GM18909 (cell line): Measurements from ENCODE around the gene TM7SF2.
A peak's percentile ranks its signal among the peaks of the same experiment; 100 is the strongest.
"Not testable (repeated sequence)": the region's sequence is repeated elsewhere in the genome, so short reads cannot be mapped to it uniquely, and the experiment has no call there.

Experiments used
- ATAC-seq: cut with Tn5 transposase; IDR thresholded peaks from one replicate; pipeline ENCODE4 v1.9.1; 2021; ENCODE audit warnings: mild to moderate bottlenecking; ENCODE audit not compliant: unreplicated experiment, poor library complexity

The TM7SF2 gene

DNA sequence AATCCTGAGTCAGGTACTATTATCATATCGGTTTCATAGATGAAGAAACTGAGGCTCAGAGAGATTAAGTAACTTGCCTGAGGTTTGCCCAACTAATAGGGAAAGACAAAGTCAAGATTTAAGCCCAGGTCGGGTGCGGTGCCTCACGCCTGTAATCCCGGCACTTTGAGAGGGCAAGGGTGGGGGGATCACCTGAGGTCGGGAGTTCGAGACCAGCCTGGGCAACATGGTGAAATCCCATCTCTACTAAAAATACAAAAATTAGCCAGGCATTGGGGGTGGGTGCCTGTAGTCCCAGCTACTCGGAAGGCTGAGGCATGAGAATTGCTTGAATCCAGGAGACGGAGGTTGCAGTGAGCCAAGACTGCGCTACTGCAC is 38.4 kb downstream of the TM7SF2 start:
- ATAC-seq, result not testable (repeated sequence)

DNA sequence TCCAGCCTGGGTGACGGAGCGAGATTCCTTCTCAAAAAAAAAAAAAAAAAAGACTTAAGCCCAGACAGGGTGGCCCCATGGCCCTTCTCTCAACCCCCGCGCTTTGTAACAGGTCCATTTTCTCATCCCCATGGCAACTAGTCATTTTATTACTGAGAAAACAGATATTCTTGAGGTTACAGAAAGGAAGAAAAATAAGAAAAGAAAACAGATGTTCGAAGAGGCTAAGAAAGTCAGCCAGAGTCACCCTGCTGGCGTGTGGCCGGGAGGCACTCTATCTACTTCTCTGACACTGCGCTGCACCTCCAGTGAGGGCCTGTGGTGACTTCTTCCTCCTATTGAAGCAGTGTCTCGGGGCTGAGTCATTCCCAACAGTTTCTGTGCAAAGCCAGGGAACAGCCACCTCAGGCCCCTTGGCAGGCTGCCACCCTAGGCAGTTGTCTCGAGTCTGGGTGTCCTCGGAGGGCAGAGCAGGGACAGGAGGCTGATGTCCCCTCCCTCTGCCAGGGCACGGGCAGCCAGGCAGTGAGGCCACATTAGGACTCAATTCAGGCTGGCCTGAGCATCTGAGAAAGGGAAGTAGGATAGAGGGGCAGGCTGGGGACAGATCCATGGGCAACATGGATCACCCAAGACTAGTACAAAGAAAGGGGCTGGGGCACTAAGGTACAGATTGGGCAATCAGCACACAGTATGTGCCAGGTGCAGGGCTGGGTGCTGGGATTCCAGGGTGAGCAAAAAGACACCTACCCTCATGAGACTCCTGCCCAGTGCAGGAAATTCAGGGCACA is 39.0 kb downstream of the TM7SF2 start:
- ATAC-seq, result peak; percentile 47

DNA sequence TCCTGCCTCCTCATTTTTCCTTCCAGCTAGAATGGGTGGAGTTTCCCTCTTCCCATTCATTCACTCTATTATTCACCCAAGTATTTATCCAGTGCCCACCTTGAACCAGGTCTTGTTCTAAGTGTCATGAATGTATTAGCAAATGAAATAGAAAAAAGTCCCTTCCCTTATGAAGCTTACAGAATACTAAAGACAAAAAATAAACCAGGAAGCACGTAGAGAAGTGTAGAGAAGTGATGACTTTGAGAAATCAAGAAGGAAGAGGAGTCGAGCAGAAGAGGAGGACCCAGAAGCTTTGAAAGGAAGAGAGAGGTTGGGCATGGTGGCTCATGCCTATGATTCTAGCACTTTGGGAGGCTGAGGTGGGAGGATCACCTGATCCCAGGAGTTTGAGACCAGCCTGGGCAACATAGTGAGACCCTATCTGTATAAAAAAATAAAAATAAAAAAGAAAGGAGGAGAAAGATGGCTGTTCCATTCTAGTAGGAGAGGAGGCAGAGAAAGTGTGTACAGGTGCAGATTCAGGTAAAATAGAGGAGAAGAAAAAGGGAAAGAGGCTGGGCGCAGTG is 39.7 kb downstream of the TM7SF2 start:
- no peak for ATAC-seq

DNA sequence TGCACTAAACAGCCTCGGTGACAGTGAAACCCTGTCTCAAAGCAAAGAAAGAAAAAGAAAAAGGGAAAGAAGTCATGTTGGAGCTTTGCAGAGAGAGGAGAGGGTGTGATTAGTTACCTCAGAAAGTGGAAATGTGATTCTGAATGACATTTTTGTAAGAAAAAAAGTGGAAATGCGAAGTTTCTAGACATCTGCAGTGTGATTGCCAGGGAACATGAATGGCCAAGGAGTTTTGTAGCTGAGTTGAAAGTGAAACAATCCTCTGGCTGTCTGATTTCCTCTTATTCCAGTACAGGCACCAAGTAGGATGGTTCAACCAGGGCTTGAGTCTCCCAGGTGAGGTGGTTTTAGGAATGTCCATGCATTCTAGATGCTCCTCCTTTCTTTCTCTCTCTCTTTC is 40.5 kb downstream of the TM7SF2 start:
- no peak for ATAC-seq

DNA sequence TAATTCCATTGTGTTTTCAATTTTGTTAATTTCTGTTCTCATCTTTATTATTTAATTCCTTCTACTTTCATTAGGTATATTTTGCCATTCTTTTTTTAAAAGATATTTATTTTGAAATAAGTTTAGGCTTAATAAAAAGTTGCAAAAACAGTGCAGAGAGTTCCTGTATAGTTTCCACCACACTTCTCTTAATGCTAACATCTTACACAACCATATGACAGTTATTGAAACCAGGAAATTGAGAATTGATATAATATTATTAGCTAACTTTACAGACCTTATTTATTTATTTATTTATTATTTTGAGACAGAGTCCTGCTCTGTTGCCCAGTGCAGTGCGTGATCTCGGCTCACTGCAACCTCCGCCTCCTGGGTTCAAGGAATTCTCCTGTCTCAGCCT is 44.6 kb downstream of the TM7SF2 start:
- ATAC-seq, result no peak

DNA sequence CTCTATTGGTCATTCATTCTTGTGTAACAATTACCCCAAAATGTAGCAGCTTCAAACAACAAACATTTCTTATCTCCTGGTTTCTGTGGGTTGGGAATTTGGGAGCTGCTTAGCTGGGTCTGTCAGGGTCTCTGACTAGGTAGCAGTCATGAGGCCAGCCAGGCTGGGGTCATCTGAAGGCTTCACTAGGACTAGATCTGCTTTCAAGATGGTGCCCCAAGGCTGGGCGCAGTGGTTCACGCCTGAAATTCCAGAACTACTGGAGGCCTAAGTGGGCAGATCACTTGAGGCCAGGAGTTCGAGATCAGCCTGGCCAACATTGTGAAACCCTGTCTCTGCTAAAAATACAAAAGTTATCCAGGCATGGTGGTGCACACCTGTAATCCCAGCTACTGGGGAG is 45.3 kb downstream of the TM7SF2 start:
- ATAC-seq, result no peak

DNA sequence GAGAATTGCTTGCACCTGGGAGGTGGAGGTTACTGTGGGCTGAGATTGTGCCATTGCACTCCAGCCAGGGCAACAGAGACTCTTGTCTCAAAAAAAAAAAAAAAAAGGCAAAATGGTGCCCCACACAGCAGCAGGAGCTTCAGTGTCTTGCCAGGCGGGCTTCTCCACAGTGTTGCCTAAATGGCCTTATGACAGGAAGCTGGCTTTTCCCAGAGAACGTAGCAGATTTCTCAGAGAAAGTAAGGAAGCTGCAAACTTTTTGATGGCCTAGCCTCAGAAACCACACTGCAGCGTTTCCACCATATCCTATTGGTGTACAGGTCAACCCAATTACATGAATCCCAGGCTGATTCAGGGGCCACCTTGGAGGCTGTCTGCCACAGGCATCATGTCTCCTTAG is 45.7 kb downstream of the TM7SF2 start:
- no peak for ATAC-seq

DNA sequence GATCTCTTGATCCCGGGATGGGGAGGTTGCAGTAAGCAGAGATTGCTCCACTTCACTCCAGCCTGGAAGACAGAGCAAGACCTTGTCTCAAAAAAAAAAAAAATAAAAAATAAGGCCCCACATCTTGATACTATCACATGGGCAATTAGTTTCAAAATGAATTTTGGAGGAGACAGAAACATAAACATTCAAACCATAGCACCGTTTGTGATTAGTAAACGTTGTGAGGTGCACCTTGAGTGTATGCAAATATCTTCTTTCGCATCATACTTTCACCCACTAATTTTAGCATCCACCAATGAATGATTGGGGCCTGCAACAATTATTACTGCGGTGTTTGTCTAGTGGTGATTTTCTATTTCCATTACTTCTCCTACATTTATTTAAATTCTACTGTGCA is 47.3 kb downstream of the TM7SF2 start:
- peak; percentile 59 for ATAC-seq

DNA sequence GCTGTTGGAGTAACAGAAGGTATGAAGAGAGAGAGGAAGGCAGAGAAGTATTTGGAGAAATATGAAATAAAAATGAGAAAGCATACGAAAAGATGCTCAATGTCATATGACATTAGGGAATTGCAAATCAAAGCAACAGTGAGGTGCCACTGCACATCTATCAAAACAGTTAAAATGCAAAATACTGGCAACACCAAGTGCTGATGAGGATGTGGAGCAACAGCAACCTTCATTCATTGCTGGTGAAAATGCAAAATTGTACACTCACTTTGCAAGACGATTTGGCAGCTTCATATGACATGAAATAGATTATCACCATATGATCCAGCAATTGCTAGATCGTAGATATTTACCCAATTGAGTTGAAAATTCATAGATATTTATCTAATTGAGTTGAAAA is 49.0 kb downstream of the TM7SF2 start:
- ATAC-seq, result no peak

DNA sequence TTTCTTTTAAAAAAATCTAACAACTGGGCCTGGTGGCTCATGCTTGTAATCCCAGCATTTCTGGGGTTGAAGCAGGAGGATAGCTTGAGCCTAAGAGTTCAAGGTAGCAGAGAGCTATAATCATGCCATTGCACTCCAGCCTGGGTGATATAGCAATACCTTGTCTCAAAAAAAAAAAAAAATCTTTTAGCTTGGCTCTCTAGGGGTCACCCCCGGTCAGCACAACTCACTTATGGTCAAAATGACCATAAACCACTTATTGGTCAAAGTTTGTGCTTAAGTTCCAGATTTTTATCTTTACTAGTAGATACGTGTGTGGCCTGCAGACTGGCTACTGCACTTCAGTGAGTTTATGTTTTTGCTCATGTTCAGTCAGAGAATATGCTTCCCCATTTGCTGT is 52.0 kb downstream of the TM7SF2 start:
- ATAC-seq, result no peak
